ENCODE results near the gene CASKIN1. TPM values are rescaled to one million over a fixed set of nuclear protein-coding genes. Genes with fewer than 3 reads are reported as not detected.
"Not testable (repeated sequence)": the region's sequence is repeated elsewhere in the genome, so short reads cannot be mapped to it uniquely, and the experiment has no call there.

CASKIN1 gene
- total RNA-seq, 1 experiment from 2014 or later, result 4.5 TPM

- Histone ChIP-seq H3K4me1 (ENCODE audit: control insufficient read depth, insufficient read depth, low read length) (peaks cover 38% of the 10 kb centered on the region), H3K27ac (ENCODE audit: low read length) (peak overlapping the region; percentile 91)
- in situ Hi-C loops (cut with HindIII; ENCODE audit: low pct_unique_long_range_greater_than_20kb, low sequenced_read_pairs); DNase-seq (ENCODE audit: low read depth, low spot score); BruUV-seq (replicated peaks); H3K27me3 ChIP-seq (ENCODE audit: control insufficient read depth, insufficient read depth, low read length); POLR2A ChIA-PET; CTCF ChIA-PET; intact Hi-C loops (cut with micrococcal nuclease; ENCODE audit: unreplicated experiment); H3K9me3 ChIP-seq (ENCODE audit: control insufficient read depth, insufficient read depth, low read depth, low read length); ATAC-seq; H3K36me3 ChIP-seq (ENCODE audit: control insufficient read depth, insufficient read depth, low read length); H3K4me3 ChIP-seq (ENCODE audit: low read depth in 2 of 2, low read length in 2 of 2): not testable (repeated sequence)
These were observed 68.7 kb downstream of the CASKIN1 start for GRCh38 chr16:2127630-2128280.

Small RNA genes within 50 kb of the gene (microRNA-seq; reads per million reads assigned to microRNA genes)
- gene MIR3180-5 (ENCODE audit: unreplicated experiment), result not detected
- not detected for gene MIR4516 (ENCODE audit: unreplicated experiment)

Other genes starting within 250 kb of the CASKIN1 start
- gene RPL3L, start 241.9 kb downstream of the CASKIN1 start, total RNA-seq (2021; ENCODE audit: unreplicated experiment), result 0.26 TPM
- 287 TPM for gene NDUFB10, start 237.1 kb downstream of the CASKIN1 start, total RNA-seq (2021; ENCODE audit: unreplicated experiment)
- 2,794 TPM for gene RPS2, start 231.8 kb downstream of the CASKIN1 start, total RNA-seq (2021; ENCODE audit: unreplicated experiment)
- gene RNF151, start 229.7 kb downstream of the CASKIN1 start, total RNA-seq (2021; ENCODE audit: unreplicated experiment), result not detected
- gene TBL3, start 224.6 kb downstream of the CASKIN1 start, total RNA-seq (2021; ENCODE audit: unreplicated experiment), result 42.4 TPM
- gene NOXO1, start 215.1 kb downstream of the CASKIN1 start, total RNA-seq (2021; ENCODE audit: unreplicated experiment), result 4.0 TPM
- 49.2 TPM for gene GFER, start 212.4 kb downstream of the CASKIN1 start, total RNA-seq (2021; ENCODE audit: unreplicated experiment)
- 15.2 TPM for gene SYNGR3, start 206.6 kb downstream of the CASKIN1 start, total RNA-seq (2021; ENCODE audit: unreplicated experiment)
- gene ZNF598, start 186.8 kb downstream of the CASKIN1 start, total RNA-seq (2021; ENCODE audit: unreplicated experiment), result 85.7 TPM
- gene NPW, start 176.8 kb downstream of the CASKIN1 start, total RNA-seq (2021; ENCODE audit: unreplicated experiment), result 15.3 TPM
- gene NHERF2, start 169.7 kb downstream of the CASKIN1 start, total RNA-seq (2021; ENCODE audit: unreplicated experiment), result 174 TPM
- 39.8 TPM for gene NTHL1, start 148.8 kb downstream of the CASKIN1 start, total RNA-seq (2021; ENCODE audit: unreplicated experiment)
- gene TSC2, start 148.6 kb downstream of the CASKIN1 start, total RNA-seq (2021; ENCODE audit: unreplicated experiment), result 115 TPM
- gene PKD1, start 60.7 kb downstream of the CASKIN1 start, total RNA-seq (2021; ENCODE audit: unreplicated experiment), result 279 TPM
- gene RAB26, start 48.0 kb downstream of the CASKIN1 start, total RNA-seq (2021; ENCODE audit: unreplicated experiment), result 92.2 TPM
- gene TRAF7, start 40.8 kb downstream of the CASKIN1 start, total RNA-seq (2021; ENCODE audit: unreplicated experiment), result 108 TPM
- 91.1 TPM for gene MLST8, start 8.8 kb upstream of the CASKIN1 start, total RNA-seq (2021; ENCODE audit: unreplicated experiment)
- 8.7 TPM for gene BRICD5, start 14.3 kb upstream of the CASKIN1 start, total RNA-seq (2021; ENCODE audit: unreplicated experiment)
- gene PGP, start 18.2 kb upstream of the CASKIN1 start, total RNA-seq (2021; ENCODE audit: unreplicated experiment), result 48.7 TPM
- 50.8 TPM for gene E4F1, start 27.0 kb upstream of the CASKIN1 start, total RNA-seq (2021; ENCODE audit: unreplicated experiment)
- 4.4 TPM for gene DNASE1L2, start 39.8 kb upstream of the CASKIN1 start, total RNA-seq (2021; ENCODE audit: unreplicated experiment)
- 117 TPM for gene ECI1, start 55.0 kb upstream of the CASKIN1 start, total RNA-seq (2021; ENCODE audit: unreplicated experiment)
- gene RNPS1, start 71.5 kb upstream of the CASKIN1 start, total RNA-seq (2021; ENCODE audit: unreplicated experiment), result 249 TPM
- gene ABCA3, start 144.1 kb upstream of the CASKIN1 start, total RNA-seq (2021; ENCODE audit: unreplicated experiment), result 58.4 TPM
- 35.8 TPM for gene CCNF, start 232.8 kb upstream of the CASKIN1 start, total RNA-seq (2021; ENCODE audit: unreplicated experiment)

Data from Panc1 (cell line).